SK-N-MC (cell line): ENCODE data around the gene SERPINA6.

ENCODE experiments used
- EZH2 ChIP-seq: fragments of 200-600 bp; sonication (generic); IDR thresholded peaks from one replicate; pipeline ENCODE4 v1.6.1; 2017; ENCODE audit warnings: antibody characterized with exemption
- FOXP2 ChIP-seq: optimal IDR thresholded peaks from 2 replicates; pipeline ENCODE3; 2011; ENCODE audit warnings: mild to moderate bottlenecking, moderate library complexity; ENCODE audit not compliant: insufficient read depth; ENCODE audit errors: extremely low read length, control extremely low read depth
- POLR2AphosphoS5 ChIP-seq: IDR thresholded peaks from 2 replicates; pipeline ENCODE4 v1.6.1; 2012; ENCODE audit warnings: mild to moderate bottlenecking, low read depth, low read length, borderline replicate concordance

- TF ChIP-seq POLR2AphosphoS5, result no peak
- TF ChIP-seq EZH2, result no peak
- TF ChIP-seq FOXP2, result no peak
Measured at GRCh38 chr14:94330857-94331256, 7.7 kb upstream of the SERPINA6 start.
